Measurements from ENCODE around the gene MINDY3. TPM values are rescaled to one million over a fixed set of nuclear protein-coding genes. Genes with fewer than 3 reads are reported as not detected.
"Not testable (repeated sequence)": the region's sequence is repeated elsewhere in the genome, so short reads cannot be mapped to it uniquely, and the experiment has no call there.

The MINDY3 gene
- polyA plus RNA-seq, 1 donor = 57.4 TPM

DNA sequence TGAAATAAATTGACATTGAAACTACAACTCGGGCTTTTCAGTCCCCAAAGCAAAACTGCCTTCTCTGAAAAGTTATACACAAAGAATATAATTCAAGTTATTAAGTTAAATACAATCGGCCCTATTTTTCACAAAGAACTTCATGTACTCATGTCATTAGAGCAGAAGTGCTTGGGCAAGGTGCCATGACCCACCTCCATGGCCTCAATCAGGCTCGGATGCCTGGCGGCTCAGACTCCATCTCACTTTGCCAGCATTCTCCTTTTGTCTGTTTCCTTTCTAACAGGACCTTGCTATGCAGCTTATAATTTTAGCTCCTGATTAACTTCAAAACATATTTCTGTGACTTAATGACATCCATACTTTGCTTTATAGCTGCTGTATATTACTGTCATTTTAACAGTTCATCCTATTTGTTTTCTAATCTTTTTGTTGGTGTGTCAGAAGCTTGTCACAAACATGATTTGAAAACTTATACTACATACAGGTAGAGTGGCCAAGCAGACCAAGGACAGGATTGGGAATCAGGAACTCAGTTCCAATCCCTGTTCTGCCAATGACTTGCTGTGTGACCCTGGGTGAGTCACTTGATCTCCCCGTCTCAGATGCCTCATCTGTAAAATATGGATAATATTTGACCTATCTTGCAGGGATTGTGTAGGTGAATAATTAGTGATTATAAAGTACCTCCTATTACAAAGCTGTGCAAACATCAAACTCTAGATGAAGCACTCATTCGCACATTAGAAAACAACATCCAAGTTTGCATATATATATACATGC is 79.8 kb downstream of the MINDY3 start:
- DNase-seq = no peak

DNA sequence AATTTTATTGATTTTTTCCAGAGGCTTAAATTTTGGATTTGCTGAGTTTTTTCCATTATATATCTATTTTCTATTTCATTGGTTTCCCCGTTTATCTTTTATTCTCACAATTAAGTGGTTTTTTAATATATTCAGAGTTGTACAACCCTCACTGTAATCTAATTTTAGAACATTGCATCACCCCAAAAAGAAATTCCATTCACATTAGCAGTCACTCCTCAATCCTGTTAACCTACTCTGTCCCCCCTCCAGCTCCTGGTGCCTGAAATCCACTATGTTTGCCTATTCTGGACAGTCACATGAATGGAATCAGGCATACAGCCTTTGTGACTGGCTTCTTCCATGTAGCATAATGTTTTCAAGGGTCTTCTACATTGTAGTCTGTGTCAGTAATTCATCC is 84.8 kb downstream of the MINDY3 start:
- no peak for DNase-seq

DNA sequence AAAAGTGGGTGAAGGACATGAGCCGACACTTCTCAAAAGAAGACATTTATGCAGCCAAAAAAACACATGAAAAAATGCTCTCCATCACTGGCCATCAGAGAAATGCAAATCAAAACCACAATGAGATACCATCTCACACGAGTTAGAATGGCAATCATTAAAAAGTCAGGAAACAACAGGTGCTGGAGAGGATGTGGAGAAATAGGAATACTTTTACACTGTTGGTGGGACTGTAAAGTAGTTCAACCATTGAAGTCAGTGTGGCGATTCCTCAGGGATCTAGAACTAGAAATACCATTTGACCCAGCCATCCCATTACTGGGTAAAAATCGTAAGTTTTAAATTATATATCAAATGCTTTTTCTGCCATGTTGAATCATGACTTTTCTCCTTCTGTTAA is 85.8 kb downstream of the MINDY3 start:
- not testable (repeated sequence) for DNase-seq

DNA sequence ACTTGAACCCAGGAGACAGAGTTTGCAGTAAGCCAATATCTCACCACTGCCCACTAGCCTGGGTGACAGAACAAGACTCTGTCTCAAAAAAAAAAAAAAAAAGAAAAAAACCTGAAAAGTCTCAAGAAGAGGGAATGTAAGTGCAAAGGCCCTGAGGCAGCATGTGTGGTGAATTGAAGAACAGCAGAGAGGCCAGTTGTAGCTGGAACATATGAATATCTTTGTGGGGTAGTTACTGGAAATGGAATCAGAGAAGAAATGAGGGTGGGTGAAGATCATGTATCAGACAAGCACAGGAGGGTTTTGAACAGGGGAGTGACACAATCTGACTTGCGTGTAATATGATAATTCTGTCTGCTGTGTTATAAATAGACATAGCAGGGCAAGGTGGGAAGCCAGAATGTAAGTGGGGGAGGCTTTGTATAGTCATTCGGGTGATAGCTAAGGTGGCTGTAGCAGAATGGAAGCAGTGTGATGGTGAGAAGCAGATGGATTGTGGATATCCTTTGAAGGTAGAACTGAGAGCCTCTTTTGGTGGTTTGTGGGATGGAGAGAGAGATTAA is 95.3 kb downstream of the MINDY3 start:
- DNase-seq = no peak

DNA sequence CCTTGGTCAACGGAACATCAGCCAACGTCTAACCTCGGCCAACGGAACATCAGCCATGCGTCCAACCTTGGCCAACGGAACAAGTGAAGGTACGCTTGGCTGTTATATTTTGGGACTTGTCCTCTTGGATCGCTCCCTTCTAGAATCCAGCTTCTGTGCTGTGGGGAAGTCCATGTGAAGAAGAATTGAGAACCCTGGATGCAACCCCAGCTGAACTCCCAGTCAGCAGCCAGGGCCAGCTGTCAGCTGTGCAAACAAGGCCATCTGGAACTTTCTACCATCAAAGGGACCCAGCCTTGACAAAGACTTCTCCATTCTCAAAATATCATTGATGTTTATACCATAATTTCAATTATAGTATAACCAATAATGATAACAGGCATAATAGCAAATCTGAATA is 97.3 kb downstream of the MINDY3 start:
- DNase-seq = no peak

DNA sequence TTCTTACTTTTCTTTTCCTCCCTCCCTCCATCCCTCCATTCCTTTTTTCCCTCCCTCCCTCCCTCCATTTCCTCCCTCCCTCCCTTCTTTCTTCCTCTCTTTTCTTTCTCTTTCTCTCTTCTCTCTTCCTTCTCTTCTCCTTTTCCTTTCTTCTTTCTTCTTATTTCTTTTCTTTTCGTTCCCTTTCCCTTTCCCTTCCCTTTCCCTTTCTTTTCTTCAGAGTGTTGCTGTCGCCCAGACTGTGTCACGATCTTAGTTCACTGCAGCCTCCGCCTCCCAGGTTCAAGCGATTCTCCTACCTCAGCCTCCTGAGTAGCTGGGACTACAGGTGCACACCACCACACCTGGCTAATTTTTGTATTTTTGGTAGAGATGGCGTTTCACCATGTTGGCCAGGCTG is 98.1 kb downstream of the MINDY3 start:
- DNase-seq = not testable (repeated sequence)

DNA sequence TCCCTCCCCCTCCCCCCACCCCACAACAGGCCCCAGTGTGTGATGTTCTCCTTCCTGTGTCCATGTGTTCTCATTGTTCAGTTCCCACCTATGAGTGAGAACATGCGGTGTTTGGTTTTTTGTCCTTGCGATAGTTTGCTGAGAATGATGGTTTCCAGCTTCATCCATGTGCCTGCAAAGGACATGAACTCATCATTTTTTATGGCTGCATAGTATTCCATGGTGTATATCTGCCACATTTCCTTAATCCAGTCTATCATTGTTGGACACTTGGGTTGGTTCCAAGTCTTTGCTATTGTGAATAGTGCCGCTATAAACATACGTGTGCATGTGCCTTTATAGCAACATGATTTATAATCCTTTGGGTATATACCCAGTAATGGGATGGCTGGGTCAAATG is 99.1 kb downstream of the MINDY3 start:
- DNase-seq = not testable (repeated sequence)

DNA sequence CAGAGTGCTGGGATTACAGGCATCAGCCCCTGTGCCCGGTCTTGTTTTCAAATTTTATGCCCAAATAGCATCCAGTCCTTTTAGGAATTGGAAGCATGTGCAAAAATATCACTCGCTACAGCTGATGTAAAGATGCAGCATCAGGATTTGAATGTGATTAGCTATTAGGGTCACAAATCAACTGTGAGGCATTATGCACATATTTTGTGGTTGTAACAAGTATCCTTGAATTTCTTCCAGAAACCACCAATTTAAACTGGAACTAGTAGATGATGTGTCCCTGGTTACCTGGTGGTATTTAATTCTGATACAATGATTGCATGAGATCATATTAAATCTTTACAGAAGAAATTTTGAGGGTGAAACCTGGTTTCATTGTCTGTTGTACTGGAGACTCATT is 99.6 kb downstream of the MINDY3 start:
- DNase-seq = no peak

DNA sequence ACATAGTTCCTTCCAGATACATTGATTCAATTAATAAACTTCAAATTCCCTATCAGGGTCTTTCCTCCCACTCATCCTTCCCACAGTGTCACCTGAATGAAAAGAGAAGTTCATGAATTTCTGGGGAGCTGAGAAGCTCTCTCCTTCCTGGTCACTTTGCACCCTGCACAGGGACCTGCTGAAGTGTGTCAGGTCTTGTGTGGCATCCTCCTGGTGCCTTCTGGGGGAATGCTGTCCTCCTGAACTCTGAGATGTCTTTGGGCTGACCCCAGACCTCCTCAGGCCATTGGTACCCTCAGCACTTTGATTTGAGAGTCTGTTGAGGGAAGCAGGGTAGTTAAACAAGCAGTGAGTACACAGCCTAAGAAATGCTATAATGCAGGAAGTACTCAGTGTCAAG is 101.0 kb downstream of the MINDY3 start:
- no peak for DNase-seq

DNA sequence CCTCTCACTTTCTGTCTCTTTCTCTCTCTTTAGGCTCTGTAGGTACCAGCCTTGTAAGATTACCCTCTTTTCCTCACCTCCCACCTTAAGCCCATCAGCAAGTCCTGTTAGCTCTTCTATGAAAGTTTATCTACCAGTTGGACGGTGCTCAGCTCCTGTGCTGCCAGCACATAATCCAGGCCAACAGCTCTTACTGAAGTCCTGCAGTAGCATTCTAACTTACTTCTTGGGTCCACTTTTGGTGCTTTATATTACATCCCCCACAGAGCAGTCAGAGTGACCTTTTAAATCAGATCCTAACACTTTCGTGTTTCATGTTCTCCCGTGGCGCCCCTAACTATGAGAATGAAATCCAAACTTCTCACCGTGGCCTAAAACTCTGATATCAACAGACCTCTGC is 101.7 kb downstream of the MINDY3 start:
- no peak for DNase-seq

DNA sequence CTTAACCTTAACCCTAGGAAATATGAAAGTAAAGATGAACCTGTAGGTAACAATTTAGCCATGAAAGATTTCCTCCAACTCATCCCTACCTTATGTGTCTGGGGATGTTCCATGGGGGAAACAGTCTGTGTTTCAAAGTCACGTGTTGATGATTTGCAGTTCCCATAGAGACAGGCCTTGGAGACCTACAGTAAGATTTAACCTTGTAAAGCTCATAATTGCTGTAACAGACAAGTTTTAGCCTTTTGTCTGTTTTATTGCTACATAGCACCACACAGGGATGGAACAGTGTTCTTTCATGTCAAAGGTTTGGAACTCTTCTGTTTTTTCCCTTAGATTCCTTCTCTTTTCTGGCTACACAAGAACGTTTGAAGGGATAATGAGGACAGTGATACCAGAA is 105.4 kb downstream of the MINDY3 start:
- DNase-seq = no peak

DNA sequence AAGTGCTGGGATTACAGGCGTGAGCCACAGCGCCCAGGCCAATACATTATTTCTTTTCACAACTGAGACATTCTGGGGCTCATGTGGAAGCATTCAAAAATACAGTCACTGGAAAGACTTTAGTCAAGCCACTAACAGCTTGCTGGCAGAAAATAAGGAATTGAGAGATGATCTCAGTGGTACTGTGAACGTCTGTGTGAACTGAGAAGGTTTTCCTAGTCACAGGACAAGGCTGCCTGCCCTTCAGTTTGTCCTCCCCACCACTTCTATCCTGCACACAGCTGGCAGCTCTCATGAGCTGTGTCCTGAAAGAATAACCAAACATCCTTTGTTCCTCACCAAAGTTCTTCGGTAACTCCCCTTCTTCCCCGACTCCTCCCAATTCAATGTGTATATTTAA is 109.3 kb downstream of the MINDY3 start:
- DNase-seq = no peak

DNA sequence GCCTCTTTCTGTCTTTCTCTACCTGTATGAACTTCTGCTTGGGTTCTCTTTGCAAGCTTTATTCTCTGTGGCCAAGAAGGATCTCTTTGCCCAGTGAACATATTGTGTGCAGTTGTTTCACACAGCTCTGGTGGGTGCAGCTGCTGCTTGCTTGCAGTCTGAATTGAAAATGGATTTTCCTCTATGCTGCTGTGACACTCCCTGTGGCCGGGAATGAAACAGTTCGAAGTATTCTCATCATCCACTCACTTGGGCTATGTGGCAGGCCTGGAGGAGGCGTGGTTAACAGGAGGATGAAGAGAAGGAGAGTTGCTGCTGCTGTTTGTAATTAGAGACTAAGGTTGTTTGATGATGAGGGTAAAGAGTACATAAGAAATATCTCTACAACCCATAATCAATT is 112.2 kb downstream of the MINDY3 start:
- no peak for DNase-seq

DNA sequence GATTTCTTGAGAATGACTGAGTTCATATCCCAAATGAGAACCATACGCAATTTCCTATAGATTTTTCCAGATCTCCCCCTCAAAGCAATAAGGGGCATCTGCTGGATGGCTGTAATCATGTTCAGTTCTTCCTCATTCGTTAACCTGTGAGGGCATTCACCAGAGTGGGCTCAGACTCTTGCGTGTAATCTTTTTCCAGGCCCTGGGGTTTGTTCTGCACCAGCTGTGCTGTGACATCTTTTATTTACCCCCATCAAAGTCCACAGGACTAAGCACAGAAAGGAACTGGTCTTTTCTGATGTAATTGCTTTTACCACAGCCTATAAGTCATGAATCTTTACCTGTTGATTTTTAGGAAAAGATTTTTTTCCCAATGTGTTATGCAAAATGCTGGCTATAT is 112.7 kb downstream of the MINDY3 start:
- no peak for DNase-seq

DNA sequence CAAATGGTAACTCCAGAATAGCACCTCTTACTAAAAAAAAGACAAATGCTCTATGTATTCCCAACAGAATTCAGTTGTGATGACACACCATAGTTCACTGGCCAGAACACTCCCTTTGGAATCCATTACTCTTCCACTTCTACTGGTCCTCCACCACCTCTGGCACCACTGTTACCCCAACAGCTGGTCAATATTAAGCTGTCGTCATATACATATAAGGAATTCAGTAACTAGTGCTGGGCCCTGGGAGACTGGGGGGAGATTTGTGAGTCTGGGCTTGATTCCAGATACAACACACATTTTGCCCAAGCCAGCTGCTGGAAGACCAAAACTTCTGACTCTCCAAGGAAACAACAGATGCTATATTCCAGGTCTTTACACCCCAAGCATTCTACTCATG is 114.6 kb downstream of the MINDY3 start:
- DNase-seq = peak; percentile 66

DNA sequence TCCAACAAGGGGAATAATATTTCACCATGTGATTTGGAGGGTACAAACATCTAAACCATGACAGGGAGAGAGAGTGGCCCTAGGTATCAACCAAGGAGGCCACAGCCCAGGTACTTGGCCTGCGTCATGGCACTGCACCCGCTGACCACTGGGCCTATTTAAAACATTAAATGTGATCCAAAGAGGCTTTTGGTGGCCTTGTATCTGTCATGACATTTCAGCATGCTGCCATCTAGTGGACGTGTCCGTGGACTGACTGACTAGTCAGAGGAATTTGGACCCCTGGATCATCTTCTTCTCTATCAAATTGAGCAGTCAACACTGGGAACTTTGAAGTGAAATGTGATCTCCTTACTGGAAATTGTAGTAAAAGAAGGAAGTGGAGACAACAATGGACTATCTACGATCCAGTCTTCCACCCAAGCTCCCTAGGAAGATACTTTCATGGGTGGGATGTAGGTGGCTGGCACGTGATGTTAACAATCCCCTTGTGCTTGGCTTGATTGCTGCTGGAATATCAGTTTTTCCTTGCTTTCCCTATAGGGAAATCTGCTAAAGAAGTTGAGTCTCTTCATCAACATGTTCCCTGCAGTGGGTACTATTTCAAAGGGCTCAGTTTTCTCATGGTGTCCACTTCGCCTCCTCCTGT is 116.0 kb downstream of the MINDY3 start:
- no peak for DNase-seq

DNA sequence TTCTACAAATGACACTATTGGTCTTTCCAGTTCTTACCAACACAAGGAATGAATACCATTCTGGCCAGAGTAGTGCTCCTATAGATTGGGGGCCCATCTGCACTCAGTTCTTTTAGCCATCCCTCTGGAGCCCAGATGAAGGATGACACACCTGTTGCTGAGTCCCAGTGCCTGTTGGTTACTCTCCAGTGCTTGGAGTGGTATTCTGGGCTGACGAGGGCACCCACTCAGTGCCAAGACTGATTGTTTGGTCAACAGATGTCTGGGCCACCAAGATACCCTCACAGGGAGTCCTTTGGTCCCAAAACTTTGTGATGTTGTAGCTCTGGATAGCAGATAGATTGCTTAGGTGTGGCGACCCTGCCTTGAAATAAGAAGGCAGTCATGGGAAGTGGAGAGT is 116.9 kb downstream of the MINDY3 start:
- DNase-seq = no peak

DNA sequence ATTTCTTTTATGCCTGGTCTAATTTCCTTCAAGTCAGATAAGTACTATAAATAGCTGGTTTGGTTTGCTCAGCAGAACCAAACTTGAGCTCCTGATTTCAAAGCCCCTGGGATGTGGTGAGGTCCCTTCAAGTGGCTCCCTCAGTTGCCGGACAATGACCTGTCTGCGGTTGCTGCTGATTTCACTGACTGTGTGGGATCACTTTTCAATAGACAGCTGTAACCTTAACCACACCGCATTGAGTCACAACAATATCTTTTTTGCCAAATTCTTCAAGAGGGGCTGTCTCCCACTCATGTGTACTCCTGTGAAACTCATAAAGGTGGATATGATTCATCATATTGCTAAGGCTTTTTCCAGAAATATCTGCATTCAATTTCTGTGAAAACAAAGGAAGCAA is 117.5 kb downstream of the MINDY3 start:
- no peak for DNase-seq

DNA sequence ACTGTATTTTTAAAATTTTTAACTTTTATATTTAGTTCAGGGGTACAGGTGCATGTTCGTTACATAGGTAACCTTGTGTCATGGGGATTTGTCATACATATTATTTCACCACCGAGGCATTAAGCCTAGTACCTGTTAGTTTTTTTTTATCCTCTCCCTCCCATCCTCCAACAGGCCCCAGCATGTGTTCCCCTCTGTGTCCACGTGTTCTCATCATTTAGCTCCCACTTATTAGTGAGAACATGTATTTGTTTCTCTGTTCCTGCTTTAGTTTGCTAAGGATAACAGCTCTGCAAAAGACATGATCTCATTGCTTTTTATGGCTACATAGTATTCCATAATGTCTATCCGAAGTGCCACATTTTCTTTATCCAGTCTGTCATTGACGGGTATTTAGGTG is 118.2 kb downstream of the MINDY3 start:
- no peak for DNase-seq

DNA sequence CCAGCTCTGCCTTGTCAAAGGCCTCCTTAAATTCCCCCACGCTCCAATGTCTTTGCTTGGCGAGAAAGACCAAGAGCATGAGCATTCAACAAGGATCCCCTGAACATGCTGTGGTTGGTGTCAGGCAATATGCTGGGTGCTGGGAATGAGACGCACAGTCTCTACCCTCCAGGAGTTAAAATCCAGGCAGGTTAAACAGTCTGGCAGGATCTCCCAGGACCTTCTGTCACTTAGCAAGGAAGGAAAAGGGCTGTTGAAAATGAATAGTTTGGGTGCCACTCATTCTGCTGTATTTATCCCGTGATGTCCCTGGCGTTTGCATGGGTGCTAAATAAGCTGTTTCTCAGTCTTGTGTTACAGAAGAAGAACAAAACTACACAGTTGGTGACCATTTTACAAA is 118.7 kb downstream of the MINDY3 start:
- no peak for DNase-seq

DNA sequence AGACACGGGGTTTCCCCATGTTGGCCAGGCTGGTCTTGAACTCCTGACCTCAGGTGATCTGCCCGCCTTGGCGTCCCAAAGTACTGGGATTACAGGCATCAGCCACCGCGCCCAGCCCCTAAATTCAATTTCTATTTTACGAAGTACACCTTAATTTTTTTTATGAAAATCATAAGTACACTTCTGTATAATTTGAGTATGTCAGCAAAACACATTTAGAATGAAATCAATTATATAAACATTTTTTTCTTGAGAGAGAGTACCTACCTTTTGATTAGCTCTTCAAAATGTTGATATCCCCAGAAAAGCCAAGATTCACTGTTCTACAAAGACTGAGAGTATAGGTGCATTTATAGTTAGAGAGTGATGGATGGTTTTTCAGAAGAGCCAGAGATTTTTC is 120.0 kb downstream of the MINDY3 start:
- DNase-seq = no peak

DNA sequence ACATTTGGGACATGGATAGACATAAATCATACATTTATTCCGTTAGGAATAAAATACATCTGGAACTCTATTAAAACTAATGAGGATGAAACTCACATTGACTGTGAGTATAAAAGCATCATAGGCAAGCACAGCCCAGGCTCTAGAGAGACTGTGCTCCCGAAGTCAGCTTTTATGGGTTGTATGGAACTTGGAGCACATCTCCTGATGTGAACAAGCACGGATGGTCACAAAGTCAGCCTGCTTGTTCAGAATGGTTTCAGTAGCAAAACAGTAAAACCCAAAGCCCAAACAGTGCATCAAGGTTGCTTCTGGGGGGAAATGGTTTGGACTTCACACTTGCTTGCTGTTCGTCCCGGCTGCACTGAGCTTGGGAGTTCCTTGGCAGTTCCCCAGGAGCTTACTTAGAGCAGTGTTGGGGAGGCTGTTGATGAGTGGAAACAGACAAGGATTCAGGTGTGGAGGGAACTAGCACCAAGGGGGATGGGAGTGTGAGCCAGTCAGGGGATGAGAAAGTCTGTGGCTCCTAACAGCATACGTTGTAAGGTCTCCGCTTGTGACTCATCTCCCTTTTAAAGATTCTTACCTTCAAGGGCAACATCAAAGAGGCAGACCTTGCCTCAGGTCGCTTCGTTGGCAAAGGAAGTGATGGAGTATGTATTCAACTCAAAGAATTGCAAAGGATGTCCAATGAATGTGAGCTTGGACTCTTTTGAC is 120.9 kb downstream of the MINDY3 start:
- no peak for DNase-seq
